DOHH2 (cell line): ENCODE results near the gene PLSCR3.

Experiments used
- H3F3A ChIP-seq: fragments of 200-600 bp; sonication (generic), shearing (Covaris generic); 2 replicates; pipeline ENCODE4 v1.6.0; 2016; ENCODE audit warnings: antibody characterized with exemption, mild to moderate bottlenecking; ENCODE audit not compliant: control insufficient read depth, insufficient read depth
- H3K27ac ChIP-seq: fragments of 200-600 bp; sonication (generic); 2 replicates; pipeline ENCODE4 v1.5.1; 2014; ENCODE audit warnings: low read depth, mild to moderate bottlenecking, low read length, moderate library complexity
- H3K27me3 ChIP-seq: fragments of 200-600 bp; sonication (generic); 2 replicates; pipeline ENCODE4 v1.6.1; 2014; ENCODE audit warnings: mild to moderate bottlenecking, low read length, mixed read lengths; ENCODE audit not compliant: control insufficient read depth
- H3K36me3 ChIP-seq: fragments of 200-600 bp; sonication (generic); 2 replicates; pipeline ENCODE4 v1.6.1; 2014; ENCODE audit warnings: mild to moderate bottlenecking, low read length, moderate library complexity, mixed read lengths; ENCODE audit not compliant: control insufficient read depth
- H3K4me1 ChIP-seq: fragments of 200-600 bp; sonication (generic); 2 replicates; pipeline ENCODE4 v1.6.1; 2014; ENCODE audit warnings: mild to moderate bottlenecking, low read length, mixed read lengths; ENCODE audit not compliant: control insufficient read depth
- H3K4me2 ChIP-seq: fragments of 200-600 bp; sonication (generic); 2 replicates; pipeline ENCODE4 v1.6.0; 2014; ENCODE audit warnings: mild to moderate bottlenecking, low read length, moderate library complexity
- H3K4me3 ChIP-seq: fragments of 200-600 bp; sonication (generic); 2 replicates; pipeline ENCODE4 v1.5.1; 2014; ENCODE audit warnings: mild to moderate bottlenecking, low read length, mixed read lengths
- H3K79me2 ChIP-seq: fragments of 200-600 bp; sonication (generic); 2 replicates; pipeline ENCODE4 v1.6.1; 2014; ENCODE audit warnings: mild to moderate bottlenecking, low read length, mixed read lengths; ENCODE audit not compliant: control insufficient read depth
- H3K9me2 ChIP-seq: fragments of 200-600 bp; sonication (generic); replicated peaks from 2 replicates; pipeline ENCODE4 v1.6.1; 2014; ENCODE audit warnings: mild to moderate bottlenecking, low read length, mixed read lengths; ENCODE audit not compliant: control insufficient read depth
- H3K9me3 ChIP-seq: fragments of 200-600 bp; sonication (generic); 2 replicates; pipeline ENCODE4 v1.6.1; 2014; ENCODE audit warnings: antibody characterized with exemption, low read length, mixed read lengths; ENCODE audit not compliant: control insufficient read depth, insufficient read depth
- H4K20me1 ChIP-seq: fragments of 200-600 bp; sonication (generic); 2 replicates; pipeline ENCODE4 v1.6.0; 2014; ENCODE audit warnings: low read depth, mild to moderate bottlenecking, antibody characterized with exemption, low read length, moderate library complexity; ENCODE audit not compliant: control insufficient read depth, insufficient read depth
- CTCF ChIP-seq: fragments of 200-600 bp; sonication (generic); IDR thresholded peaks from one replicate; pipeline ENCODE4 v1.5.1; 2014; ENCODE audit warnings: antibody characterized with exemption, mild to moderate bottlenecking, low read depth, low read length; ENCODE audit not compliant: poor library complexity, severe bottlenecking
- EZH2phosphoT487 ChIP-seq: fragments of 200-600 bp; sonication (generic); IDR thresholded peaks from 2 replicates; pipeline ENCODE4 v1.6.1; 2017; ENCODE audit warnings: borderline replicate concordance, mild to moderate bottlenecking, antibody characterized with exemption, low read length, moderate library complexity, mixed read lengths

The PLSCR3 gene

GRCh38 chr17:7405350-7406234 is 11.3 kb upstream of the PLSCR3 start:
- 0 out of 2 replicates have a peak, but pooled peaks cover 2% of the 10 kb centered on the region for H3F3A ChIP-seq
- TF ChIP-seq EZH2phosphoT487 = no peak
- no peak for TF ChIP-seq CTCF
- peaks cover 11% of the 10 kb centered on the region for H3K4me1 ChIP-seq
- H3K27ac ChIP-seq = no peak overlapping the region
- H3K79me2 ChIP-seq = peaks cover 9% of the 10 kb centered on the region
- no peaks in the 10 kb centered on the region for H3K27me3 ChIP-seq
- peaks cover 4% of the 10 kb centered on the region; the same call in 1 of the 2 replicates for H3K36me3 ChIP-seq
- H3K4me3 ChIP-seq = peak overlapping the region; percentile 73
- H4K20me1 ChIP-seq = no peaks in the 10 kb centered on the region
- peak overlapping the region; percentile 89 for H3K4me2 ChIP-seq
- no peaks in the 10 kb centered on the region for H3K9me3 ChIP-seq
- no peaks in the 10 kb centered on the region for H3K9me2 ChIP-seq

- Histone ChIP-seq H3K4me3 (peak overlapping the region; percentile 73), H3K4me2 (peak overlapping the region; percentile 89), H4K20me1 (no peaks in the 10 kb centered on the region), H3F3A (0 out of 2 replicates have a peak, but pooled peaks cover 2% of the 10 kb centered on the region), H3K9me3 (no peaks in the 10 kb centered on the region), H3K27ac (no peak overlapping the region), H3K27me3 (no peaks in the 10 kb centered on the region), H3K79me2 (peaks cover 9% of the 10 kb centered on the region), H3K4me1 (peaks cover 11% of the 10 kb centered on the region), H3K36me3 (peaks cover 4% of the 10 kb centered on the region; the same call in 1 of the 2 replicates), H3K9me2 (no peaks in the 10 kb centered on the region)
- TF ChIP-seq CTCF (no peak), EZH2phosphoT487 (no peak)
Measured at GRCh38 chr17:7404737-7405349, 10.5 kb upstream of the PLSCR3 start.

- no peak for TF ChIP-seq EZH2phosphoT487
- peak within 1 kb of the TSS; percentile 89 for H3K4me2 ChIP-seq
- peaks cover 11% of the 10 kb centered on the region for H3K4me1 ChIP-seq
- no peaks in the 10 kb centered on the region for H4K20me1 ChIP-seq
- H3K9me2 ChIP-seq = no peaks in the 10 kb centered on the region
- peak within 1 kb of the TSS; percentile 39; the same call in 1 of the 2 replicates for H3K27ac ChIP-seq
- peaks cover 5% of the 10 kb centered on the region; the same call in 1 of the 2 replicates for H3F3A ChIP-seq
- H3K79me2 ChIP-seq = peaks cover 9% of the 10 kb centered on the region
- peaks cover 4% of the 10 kb centered on the region; the same call in 1 of the 2 replicates for H3K36me3 ChIP-seq
- H3K4me3 ChIP-seq = peak within 1 kb of the TSS; percentile 73
- no peaks in the 10 kb centered on the region for H3K9me3 ChIP-seq
- no peaks in the 10 kb centered on the region for H3K27me3 ChIP-seq
Measured at GRCh38 chr17:7403977-7404736, 9.8 kb upstream of the PLSCR3 start, which contains the start of gene TMEM256. Gene TMEM256 (minus strand): TSS chr17:7404097. CDS start chr17:7404084, 13 bp downstream.
